Heart left ventricle (tissue), 13 donors: ENCODE measurements around the gene CTU1.

Experiments
- CTCF ChIP-seq, 12 donors: fragments of 200-600 bp; sonication (generic) in 4 of 12; IDR thresholded peaks; one replicate each; pipeline versions ENCODE4 v1.5.0 to v1.8.0; 2018 to 2022; ENCODE audit warnings: antibody characterized with exemption in 12 of 12, mild to moderate bottlenecking in 5 of 12
- POLR2A ChIP-seq, 2 donors: fragments of 450-650 bp; IDR thresholded peaks; one replicate each; pipeline ENCODE4 v1.6.1; 2017; ENCODE audit warnings: antibody characterized with exemption in 2 of 2, mild to moderate bottlenecking in 2 of 2, moderate library complexity in 2 of 2
- donor health status: ischemic (EF 13 %, LVEDD 7.1; RV severe dilation, severe dysfunction).
- donor health status: DM: no; HTN: yes; CAD: no.
- donor health status: DM: no; HTN: no; CAD: no.
- donor health status: ischemic (EF 25% LVEDD 6.9; RV normal size, moderate dysfunction).
- donor health status: ischemic (EF 25% LVEDD 5.7; RV mildly dilated, moderate dysfunction).
- donor health status: ischemic (EF 35%, LVEDD 5.7; RV mildly dilated, moderate dysfunction).
- donor health status: nonischemic (EF 11% LVEDD 7.7; RV severe dilation, severe dysfunction).
- donor health status: DM: yes; HTN: yes; CAD: no.
- donor health status: PGD.
- donor health status: ischemic (EF 29% LVEDD 5.4; RV normal size, mild dysfunction).
- donor health status: nonischemic (EF 23%, LVEDD 6.1; RV moderate dilation, normal function).

DNA sequence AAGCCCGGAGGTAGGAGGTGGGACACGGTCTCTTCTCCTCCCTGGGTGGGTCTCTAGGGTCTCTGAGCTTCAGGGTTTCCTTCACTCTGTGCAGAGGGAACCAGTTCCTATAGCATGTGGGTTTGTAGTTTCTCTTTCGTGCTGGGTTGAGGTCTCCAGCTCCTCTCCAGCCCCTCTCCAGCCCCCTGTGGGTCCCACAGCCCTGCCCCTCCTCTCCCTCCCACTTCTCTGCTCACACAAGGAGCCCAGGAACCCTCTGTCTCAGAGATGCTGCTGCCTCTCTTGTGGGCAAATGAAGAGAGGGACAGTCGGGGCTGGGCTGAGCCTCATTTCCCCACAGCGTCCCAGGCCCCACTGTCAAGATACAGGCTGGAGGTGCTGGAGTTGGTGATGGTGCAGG lies 35.3 kb upstream of the CTU1 start:
- TF ChIP-seq CTCF (IDR thresholded peaks at IDR 0.05) (no peak), POLR2A (IDR thresholded peaks at IDR 0.05) (no peak)
